Measurements from ENCODE around the gene SPPL2C.

The SPPL2C gene

GRCh38 chr17:45870342-45870974, 25.8 kb downstream of the SPPL2C start:
- peaks cover 9% of the 10 kb centered on the region for H3K27me3 Mint-ChIP-seq
- no peak for DNase-seq
- no peak overlapping the region for H3K27ac Mint-ChIP-seq
- no peaks in the 10 kb centered on the region for H3K9me3 Mint-ChIP-seq
- H3K36me3 Mint-ChIP-seq (ENCODE audit: low read depth) = no peaks in the 10 kb centered on the region
- peaks cover 17% of the 10 kb centered on the region for H3K4me1 Mint-ChIP-seq (ENCODE audit: low read depth)
- no peak overlapping the region for H3K4me3 Mint-ChIP-seq

- H3K36me3 Mint-ChIP-seq (ENCODE audit: low read depth) = no peaks in the 10 kb centered on the region
- H3K9me3 Mint-ChIP-seq = no peaks in the 10 kb centered on the region
- H3K4me1 Mint-ChIP-seq (ENCODE audit: low read depth) = peaks cover 17% of the 10 kb centered on the region
- no peak overlapping the region for H3K27ac Mint-ChIP-seq
- no peak for DNase-seq
- peaks cover 8% of the 10 kb centered on the region for H3K27me3 Mint-ChIP-seq
- no peak overlapping the region for H3K4me3 Mint-ChIP-seq
Observed at GRCh38 chr17:45871718-45872117, 27.0 kb downstream of the SPPL2C start.

GRCh38 chr17:45873728-45874127, 29.0 kb downstream of the SPPL2C start:
- Mint-ChIP-seq H3K27ac (peak overlapping the region; percentile 83), H3K4me1 (ENCODE audit: low read depth) (peaks cover 17% of the 10 kb centered on the region), H3K36me3 (ENCODE audit: low read depth) (no peaks in the 10 kb centered on the region), H3K9me3 (no peaks in the 10 kb centered on the region), H3K27me3 (peaks cover 4% of the 10 kb centered on the region), H3K4me3 (no peak overlapping the region)
- DNase-seq = peak; percentile 44

- no peak overlapping the region for H3K4me3 Mint-ChIP-seq
Observed at GRCh38 chr17:45874151-45874550, 29.5 kb downstream of the SPPL2C start.

GRCh38 chr17:45876539-45876938, 31.9 kb downstream of the SPPL2C start:
- no peak overlapping the region for H3K4me3 Mint-ChIP-seq
- no peaks in the 10 kb centered on the region for H3K36me3 Mint-ChIP-seq (ENCODE audit: low read depth)
- no peak for DNase-seq
- H3K9me3 Mint-ChIP-seq = no peaks in the 10 kb centered on the region
- peaks cover 13% of the 10 kb centered on the region for H3K4me1 Mint-ChIP-seq (ENCODE audit: low read depth)
- peaks cover 7% of the 10 kb centered on the region for H3K27me3 Mint-ChIP-seq
- H3K27ac Mint-ChIP-seq = no peak overlapping the region

More at GRCh38 chr17:45874151-45874550, 29.5 kb downstream of the SPPL2C start:
- Mint-ChIP-seq H3K36me3 (ENCODE audit: low read depth) (no peaks in the 10 kb centered on the region), H3K27me3 (peaks cover 4% of the 10 kb centered on the region), H3K4me1 (ENCODE audit: low read depth) (peaks cover 17% of the 10 kb centered on the region), H3K9me3 (no peaks in the 10 kb centered on the region), H3K27ac (no peak overlapping the region)
- no peak for DNase-seq

- H3K36me3 Mint-ChIP-seq (ENCODE audit: low read depth) = no peaks in the 10 kb centered on the region
- H3K27ac Mint-ChIP-seq = no peak overlapping the region
- peaks cover 10% of the 10 kb centered on the region for H3K4me1 Mint-ChIP-seq (ENCODE audit: low read depth)
- no peak for DNase-seq
- no peaks in the 10 kb centered on the region for H3K9me3 Mint-ChIP-seq
- no peak overlapping the region for H3K4me3 Mint-ChIP-seq
- peaks cover 10% of the 10 kb centered on the region for H3K27me3 Mint-ChIP-seq
Observed at GRCh38 chr17:45877467-45877866, 32.8 kb downstream of the SPPL2C start.

GRCh38 chr17:45883063-45883462, 38.4 kb downstream of the SPPL2C start:
- Mint-ChIP-seq H3K9me3 (peaks cover 8% of the 10 kb centered on the region), H3K4me1 (ENCODE audit: low read depth) (peaks cover 1% of the 10 kb centered on the region), H3K27me3 (peaks cover 9% of the 10 kb centered on the region), H3K36me3 (ENCODE audit: low read depth) (no peaks in the 10 kb centered on the region), H3K4me3 (no peak overlapping the region), H3K27ac (no peak overlapping the region)
- DNase-seq = no peak

GRCh38 chr17:45886852-45887251, 42.2 kb downstream of the SPPL2C start:
- peaks cover 8% of the 10 kb centered on the region for H3K9me3 Mint-ChIP-seq
- no peak for DNase-seq
- peaks cover 9% of the 10 kb centered on the region for H3K27me3 Mint-ChIP-seq
- H3K4me1 Mint-ChIP-seq (ENCODE audit: low read depth) = peaks cover 10% of the 10 kb centered on the region
- H3K36me3 Mint-ChIP-seq (ENCODE audit: low read depth) = no peaks in the 10 kb centered on the region
- no peak overlapping the region for H3K4me3 Mint-ChIP-seq
- no peak overlapping the region for H3K27ac Mint-ChIP-seq

- no peak for DNase-seq
- Mint-ChIP-seq H3K27me3 (peaks cover 8% of the 10 kb centered on the region), H3K27ac (no peak overlapping the region), H3K36me3 (ENCODE audit: low read depth) (no peaks in the 10 kb centered on the region), H3K9me3 (peaks cover 11% of the 10 kb centered on the region), H3K4me3 (no peak overlapping the region), H3K4me1 (ENCODE audit: low read depth) (peaks cover 10% of the 10 kb centered on the region)
Observed at GRCh38 chr17:45888392-45888791, 43.7 kb downstream of the SPPL2C start.

GRCh38 chr17:45889579-45889978, 44.9 kb downstream of the SPPL2C start:
- Mint-ChIP-seq H3K9me3 (peaks cover 10% of the 10 kb centered on the region), H3K4me1 (ENCODE audit: low read depth) (peaks cover 14% of the 10 kb centered on the region), H3K36me3 (ENCODE audit: low read depth) (no peaks in the 10 kb centered on the region), H3K27me3 (peaks cover 8% of the 10 kb centered on the region), H3K4me3 (no peak overlapping the region), H3K27ac (no peak overlapping the region)
- DNase-seq = no peak

GRCh38 chr17:45893725-45894021, 49.0 kb downstream of the SPPL2C start:
- H3K4me1 Mint-ChIP-seq (ENCODE audit: low read depth) = peaks cover 29% of the 10 kb centered on the region
- DNase-seq = no peak
- peak overlapping the region; percentile 67 for H3K4me3 Mint-ChIP-seq
- peaks cover 42% of the 10 kb centered on the region for H3K27me3 Mint-ChIP-seq
- no peak overlapping the region for H3K27ac Mint-ChIP-seq
- no peaks in the 10 kb centered on the region for H3K36me3 Mint-ChIP-seq (ENCODE audit: low read depth)
- H3K9me3 Mint-ChIP-seq = peaks cover 2% of the 10 kb centered on the region

GRCh38 chr17:45894022-45894784, 49.5 kb downstream of the SPPL2C start, which contains the start of gene MAPT:
Gene MAPT, plus strand, starts transcription at chr17:45894554. Its CDS starts 67,784 bp downstream, at chr17:45962338.
- Mint-ChIP-seq H3K27me3 (peaks cover 47% of the 10 kb centered on the region), H3K4me3 (peak within 1 kb of the TSS; percentile 76), H3K36me3 (ENCODE audit: low read depth) (no peaks in the 10 kb centered on the region), H3K9me3 (peaks cover 2% of the 10 kb centered on the region), H3K27ac (peak within 1 kb of the TSS; percentile 18), H3K4me1 (ENCODE audit: low read depth) (peaks cover 27% of the 10 kb centered on the region)
- peak; percentile 90 for DNase-seq

GRCh38 chr17:45895304-45895968, 50.8 kb downstream of the SPPL2C start:
- H3K27ac Mint-ChIP-seq = peak overlapping the region; percentile 18

GRCh38 chr17:45895969-45896785, 51.5 kb downstream of the SPPL2C start:
- Mint-ChIP-seq H3K27me3 (peaks cover 67% of the 10 kb centered on the region), H3K9me3 (peaks cover 2% of the 10 kb centered on the region), H3K4me3 (peak overlapping the region; percentile 76), H3K36me3 (ENCODE audit: low read depth) (no peaks in the 10 kb centered on the region), H3K4me1 (ENCODE audit: low read depth) (peaks cover 27% of the 10 kb centered on the region), H3K27ac (no peak overlapping the region)
- DNase-seq = no peak

More at GRCh38 chr17:45895304-45895968, 50.8 kb downstream of the SPPL2C start:
- H3K36me3 Mint-ChIP-seq (ENCODE audit: low read depth) = no peaks in the 10 kb centered on the region
- peak overlapping the region; percentile 76 for H3K4me3 Mint-ChIP-seq
- H3K4me1 Mint-ChIP-seq (ENCODE audit: low read depth) = peaks cover 27% of the 10 kb centered on the region
- H3K27me3 Mint-ChIP-seq = peaks cover 59% of the 10 kb centered on the region
- peak; percentile 59 for DNase-seq
- H3K9me3 Mint-ChIP-seq = peaks cover 2% of the 10 kb centered on the region

All from activated T-cell treated with anti-CD3 and anti-CD28 coated beads, Interleukin-2, amount 50 U/mL, for 24 hours (primary cell).